GM12878 (cell line): ENCODE data around the gene ABCG1. TPM values are rescaled to one million over a fixed set of nuclear protein-coding genes. Genes with fewer than 3 reads are reported as not detected.

Experiments used
- ATAC-seq: fragments of 200-7000 bp; cut with Tn5 transposase; 3 replicates; pipeline ENCODE4 v1.9.1; 2020; ENCODE audit warnings: mild to moderate bottlenecking, moderate library complexity
- BruUV-seq: library from RNA; stranded (reverse); fragments of 400-500 nt; replicated peaks from 2 replicates; lab custom pipeline; 2021; lab: Mats Ljungman, UMichigan
- CTCF ChIA-PET: fragments of 300-600 bp; sonication (Branson Sonifier 250); formaldehyde crosslinking; extraction: SDS; loops from one replicate; lab custom pipeline; 2021; ENCODE audit warnings: inconsistent platforms; lab: Yijun Ruan, JAX
- POLR2A ChIA-PET: fragments of 350-600 bp; formaldehyde crosslinking; extraction: SDS; loops from one replicate; lab custom pipeline; 2021; ENCODE audit warnings: inconsistent platforms; lab: Charles Lee
- RAD21 ChIA-PET: fragments of 300-600 bp; sonication (Branson Sonifier 250); formaldehyde crosslinking; loops from one replicate; lab custom pipeline; 2023; ENCODE audit warnings: antibody characterized with exemption; ENCODE audit not compliant: unreplicated experiment; lab: Charles Lee
- SMC1A ChIA-PET: fragments of 300-600 bp; sonication (Branson Sonifier 250); formaldehyde crosslinking; loops from one replicate; lab custom pipeline; 2023; ENCODE audit not compliant: unreplicated experiment, uncharacterized antibody; lab: Charles Lee
- DNase-seq: peaks from one replicate; pipeline ENCODE4 v3.0.0-alpha.2; 2011; ENCODE audit warnings: low read depth, low spot score
- FAIRE-seq: peaks from 3 replicates; lab custom pipeline; 2011; peaks lifted over from hg19 to GRCh38; lab: Jason Lieb, UNC
- H2AFZ ChIP-seq: 2 replicates; pipeline ENCODE4 v1.6.0; 2011; ENCODE audit warnings: low read depth, low read length, control low read depth; ENCODE audit not compliant: control insufficient read depth
- H3K27ac ChIP-seq: 2 replicates; pipeline ENCODE4 v1.5.1; 2011; ENCODE audit warnings: control low read depth; ENCODE audit not compliant: control insufficient read depth, insufficient read depth
- H3K27me3 ChIP-seq, 2 experiments: replicated peaks in 1 of 2; 2 replicates each; pipeline versions ENCODE4 v1.6.0 to v1.6.1; 2011; ENCODE audit warnings: low read length in 1 of 2; ENCODE audit not compliant: control insufficient read depth in 2 of 2, insufficient read depth in 2 of 2
- H3K36me3 ChIP-seq, 2 experiments: 2 replicates each; pipeline ENCODE4 v1.5.1; 2011; ENCODE audit warnings: low read length in 1 of 2; ENCODE audit not compliant: control insufficient read depth in 2 of 2, insufficient read depth in 2 of 2
- H3K4me1 ChIP-seq: 2 replicates; pipeline ENCODE4 v1.6.1; 2011; ENCODE audit warnings: mild to moderate bottlenecking, low read length, moderate library complexity, mixed read lengths; ENCODE audit not compliant: control insufficient read depth, insufficient read depth
- H3K4me2 ChIP-seq: 2 replicates; pipeline ENCODE4 v1.6.0; 2011; ENCODE audit warnings: control low read depth; ENCODE audit not compliant: control insufficient read depth, insufficient read depth
- H3K4me3 ChIP-seq: fragments of 200-600 bp; sonication (generic); 2 replicates; pipeline ENCODE4 v1.5.1; 2016
- H3K79me2 ChIP-seq: 2 replicates; pipeline ENCODE4 v1.6.0; 2011; ENCODE audit warnings: low read length; ENCODE audit not compliant: control insufficient read depth, insufficient read depth
- H3K9ac ChIP-seq: 2 replicates; pipeline ENCODE4 v1.8.0; 2011; ENCODE audit warnings: low read length, control low read depth, mixed read lengths; ENCODE audit not compliant: control insufficient read depth, insufficient read depth
- H3K9me3 ChIP-seq: replicated peaks from 3 replicates; pipeline ENCODE4 v1.5.1; 2011; ENCODE audit warnings: mild to moderate bottlenecking, low read length; ENCODE audit not compliant: control insufficient read depth, insufficient read depth
- H4K20me1 ChIP-seq: 2 replicates; pipeline ENCODE4 v1.6.0; 2011; ENCODE audit not compliant: control insufficient read depth, insufficient read depth
- HDAC6 ChIP-seq: fragments of 200-600 bp; sonication (generic); IDR thresholded peaks from one replicate; pipeline ENCODE4 v1.8.0; 2017; ENCODE audit warnings: antibody characterized with exemption; ENCODE audit not compliant: unreplicated experiment
- HSF1 ChIP-seq: fragments of 150-350 bp; IDR thresholded peaks from 2 replicates; pipeline ENCODE4 v1.6.1; 2014; ENCODE audit warnings: mild to moderate bottlenecking, low read depth, low read length
- SREBF2 ChIP-seq: IDR thresholded peaks from 2 replicates; pipeline ENCODE4 v1.6.1; 2012; ENCODE audit warnings: mild to moderate bottlenecking, low read length
- ZNF384 ChIP-seq: IDR thresholded peaks from 2 replicates; pipeline ENCODE4 v1.6.1; 2012; ENCODE audit warnings: low read depth, mild to moderate bottlenecking, low read length, improper control_type of control experiment, borderline replicate concordance
- WGBS: methylation state at CpG from one replicate; pipeline ENCODE4 v1.1.6; 2016; ENCODE audit warnings: low lambda C conversion rate; ENCODE audit not compliant: insufficient replicate concordance, insufficient coverage; ENCODE audit errors: missing lambda C conversion rate; 5-methylcytosine and 5-hydroxymethylcytosine counted together
- in situ Hi-C: fragments of 300-500 bp; cut with MboI; formaldehyde crosslinking; loops from 9 replicates; pipeline ENCODE4 v1.14.3; 2018; ENCODE audit warnings: mixed read lengths
- intact Hi-C: fragments of 100-400 bp; cut with micrococcal nuclease; formaldehyde crosslinking; loops from one replicate; pipeline ENCODE4 v1.14.2; 2022; ENCODE audit not compliant: unreplicated experiment
- polyA plus RNA-seq, 11 experiments: library from polyadenylated mRNA; depleted of rRNA in 4 of 11; unstranded in 6 of 11; stranded (reverse) in 5 of 11; fragments of >200 nt; fragmentation: Nextera tagmentation in 4 of 11; fragmentation: Illumina TruSeq in 1 of 11; extraction: Ambion mirVana in 4 of 11; extraction: Trizol in 1 of 11; gene quantifications; 1 replicate in 1 of 11; 2 replicates in 10 of 11; pipeline versions ENCODE4 v1.2.1 to v1.2.3, GENCODE V29; 2011 to 2016; ENCODE audit warnings: inconsistent platforms in 2 of 11, missing spikeins in 2 of 11, low read depth in 1 of 11
- total RNA-seq, 4 experiments: library from RNA; depleted of rRNA in 3 of 4; stranded (reverse); fragments of >200 nt in 3 of 4; fragmentation: Illumina TruSeq in 1 of 4; extraction: Trizol in 1 of 4; gene quantifications; 2 replicates each; pipeline versions ENCODE4 v1.2.1 to v1.2.3, GENCODE V29; 2013 to 2021

Gene ABCG1
- total and polyA plus RNA-seq, 10 of the 15 experiments (the other 5 are each of a cell fraction or from before 2014, with no cell fraction given) = 0.59 to 19.3 (median 5.7) TPM

GRCh38 chr21:42172596-42173483, 46.1 kb upstream of the ABCG1 start:
- H3K36me3 ChIP-seq = no peaks in the 10 kb centered on the region
- no peak for TF ChIP-seq HDAC6
- TF ChIP-seq HSF1 = no peak
- no peak for TF ChIP-seq ZNF384
- no peak for TF ChIP-seq SREBF2
- TF ChIP-seq, all 136 proteins: peak for 0
- Histone ChIP-seq H3K4me3 (no peak overlapping the region), H3K9me3 (no peaks in the 10 kb centered on the region; the same call in 2 of the 3 replicates), H3K79me2 (no peaks in the 10 kb centered on the region), H3K4me2 (no peak overlapping the region), H3K4me1 (no peaks in the 10 kb centered on the region), H3K27me3 (0 out of 4 replicates have a peak, but pooled peaks cover 0 to 2% of the 10 kb centered on the region in 2 experiments), H3K9ac (no peak overlapping the region), H4K20me1 (no peaks in the 10 kb centered on the region), H3K27ac (no peak overlapping the region), H2AFZ (no peak overlapping the region)
- RAD21 ChIA-PET = interaction anchor here (1.2 to 2.1 kb wide), 4 partner anchors 65 to 363 kb away, joined by 3 to 7 read pairs (median 6); no protein-coding TSS in a partner anchor
- SMC1A ChIA-PET = interaction anchor here (0.7 to 2.6 kb wide), 12 partner anchors 9 to 113 kb away, joined by 3 to 10 read pairs (median 4); no protein-coding TSS in a partner anchor
- no peak for FAIRE-seq
- WGBS = 86% methylated on average over 40 of the region's 40 CpGs
- no peak for ATAC-seq
- POLR2A ChIA-PET = interaction anchor here (0.7 to 1.1 kb wide), 3 partner anchors 15 to 77 kb away, joined by 3 read pairs; no protein-coding TSS in a partner anchor
- CTCF ChIA-PET = interaction anchor here (1.0 to 3.6 kb wide), 2 partner anchors 9 to 86 kb away, joined by 4 to 22 read pairs; no protein-coding TSS in a partner anchor
- no TSS peak for BruUV-seq
- intact Hi-C loops (no loop called here), in situ Hi-C loops (loop anchor here (5.0 kb wide), 1 partner anchor 79 kb away; no protein-coding TSS in a partner anchor)
- no peak for DNase-seq
